Duodenal mucosa (tissue), 2 donors: Measurements from ENCODE around the gene CLEC16A.
"Not testable (repeated sequence)": the region's sequence is repeated elsewhere in the genome, so short reads cannot be mapped to it uniquely, and the experiment has no call there.

Experiments
- H3K27ac ChIP-seq: one replicate; pipeline ENCODE4 v1.7.0; 2013; ENCODE audit warnings: low read depth, low read length
- H3K27me3 ChIP-seq, 2 donors: one replicate each; pipeline ENCODE4 v1.7.0; 2013; ENCODE audit warnings: low read length in 2 of 2, control low read depth in 1 of 2; ENCODE audit not compliant: insufficient read depth in 2 of 2, control insufficient read depth in 1 of 2
- H3K36me3 ChIP-seq, 2 donors: one replicate each; pipeline ENCODE4 v1.7.0; 2013; ENCODE audit warnings: low read length in 2 of 2, control low read depth in 1 of 2; ENCODE audit not compliant: insufficient read depth in 2 of 2, control insufficient read depth in 1 of 2
- H3K4me1 ChIP-seq, 2 donors: one replicate each; pipeline ENCODE4 v1.7.0; 2013; ENCODE audit warnings: low read length in 2 of 2, control low read depth in 1 of 2; ENCODE audit not compliant: insufficient read depth in 2 of 2, control insufficient read depth in 1 of 2
- H3K4me3 ChIP-seq, 2 donors: one replicate each; pipeline ENCODE4 v1.7.0; 2013; ENCODE audit warnings: low read length in 2 of 2, low read depth in 1 of 2
- H3K9ac ChIP-seq, 2 donors: one replicate each; pipeline ENCODE4 v1.7.0; 2013; ENCODE audit warnings: low read length in 2 of 2, low read depth in 1 of 2
- H3K9me3 ChIP-seq, 2 donors: one replicate each; pipeline ENCODE4 v1.7.0; 2013; ENCODE audit warnings: low read length in 2 of 2, control low read depth in 1 of 2; ENCODE audit not compliant: control insufficient read depth in 1 of 2

Gene CLEC16A

DNA sequence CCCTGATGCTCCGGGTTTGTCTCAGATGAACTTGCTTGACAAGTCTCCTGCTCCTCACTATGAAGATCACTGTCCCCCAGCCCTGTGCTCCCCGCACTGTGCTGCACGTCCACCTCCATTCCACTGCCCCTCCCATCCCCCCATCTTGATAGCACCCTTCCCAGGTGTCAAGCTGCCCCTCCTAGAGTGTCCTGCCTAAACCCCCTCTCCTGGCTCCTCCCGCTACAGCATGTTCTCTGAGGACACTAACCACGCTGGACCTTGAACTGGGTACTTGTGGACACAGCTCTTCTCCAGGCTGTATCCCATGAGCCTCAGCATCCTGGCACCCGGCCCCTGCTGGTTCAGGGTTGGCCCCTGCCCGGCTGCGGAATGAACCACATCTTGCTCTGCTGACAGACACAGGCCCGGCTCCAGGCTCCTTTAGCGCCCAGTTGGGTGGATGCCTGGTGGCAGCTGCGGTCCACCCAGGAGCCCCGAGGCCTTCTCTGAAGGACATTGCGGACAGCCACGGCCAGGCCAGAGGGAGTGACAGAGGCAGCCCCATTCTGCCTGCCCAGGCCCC is 20.6 kb upstream of the CLEC16A start:
- Histone ChIP-seq H3K4me1 (peaks cover 1 to 6% of the 10 kb centered on the region in 2 donors), H3K36me3 (peaks cover 39 to 61% of the 10 kb centered on the region in 2 donors), H3K9me3 (no peaks in the 10 kb centered on the region), H3K27ac (no peak overlapping the region), H3K9ac (no peak overlapping the region), H3K4me3 (no peak overlapping the region), H3K27me3 (no peaks in the 10 kb centered on the region)

DNA sequence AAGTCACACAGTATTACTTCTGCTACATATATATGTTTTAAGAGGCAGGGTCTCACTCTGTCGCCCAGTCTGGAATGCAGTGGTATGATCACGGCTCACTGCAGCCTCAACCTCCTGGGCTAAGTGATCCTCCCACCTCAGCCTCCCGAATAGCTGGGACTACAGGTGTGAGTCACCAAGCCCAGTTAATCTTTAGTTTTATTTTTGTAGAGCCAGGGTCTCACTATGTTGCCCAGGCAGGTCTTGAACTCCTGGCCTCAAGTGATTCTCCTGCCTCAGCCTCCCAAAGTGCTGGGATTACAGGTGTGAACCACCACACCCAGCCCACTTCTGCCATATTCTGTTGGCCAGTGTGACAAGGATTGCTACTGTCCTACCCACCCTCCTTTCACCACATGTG is 19.1 kb upstream of the CLEC16A start:
- H3K4me3 ChIP-seq, H3K4me1 ChIP-seq, H3K9me3 ChIP-seq, H3K27me3 ChIP-seq, H3K27ac ChIP-seq, H3K9ac ChIP-seq: not testable (repeated sequence)
- peaks cover 43 to 76% of the 10 kb centered on the region in 2 donors for H3K36me3 ChIP-seq

- H3K9me3 ChIP-seq: no peaks in the 10 kb centered on the region
- no peak overlapping the region for H3K4me3 ChIP-seq
- H3K27me3 ChIP-seq: no peaks in the 10 kb centered on the region
- peaks cover 0 to 5% of the 10 kb centered on the region in 2 donors for H3K4me1 ChIP-seq
- no peak overlapping the region for H3K9ac ChIP-seq
- no peak overlapping the region for H3K27ac ChIP-seq
- H3K36me3 ChIP-seq: peaks cover 43 to 82% of the 10 kb centered on the region in 2 donors
These were observed 18.3 kb upstream of the CLEC16A start for GRCh38 chr16:10926094-10926493.

DNA sequence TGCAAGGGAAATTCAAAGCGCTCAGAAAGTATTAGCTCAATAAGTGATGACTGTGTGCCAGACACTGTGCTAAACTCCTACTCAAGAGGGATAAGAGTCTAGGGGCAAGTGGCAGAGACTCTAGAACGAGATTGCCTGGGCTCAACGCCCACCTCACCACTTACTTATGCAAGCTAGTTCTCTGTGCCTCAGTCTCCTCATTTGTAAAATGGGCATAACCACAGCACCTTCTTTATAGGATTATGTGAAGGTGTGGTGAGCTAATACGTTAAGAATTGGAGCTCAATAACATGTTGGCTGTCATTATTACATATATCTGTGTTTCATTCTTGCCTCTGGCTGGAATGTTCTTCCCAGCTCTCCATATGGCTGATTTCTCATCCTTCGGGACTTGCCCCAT is 17.5 kb upstream of the CLEC16A start:
- Histone ChIP-seq H3K36me3 (peaks cover 35 to 83% of the 10 kb centered on the region in 2 donors), H3K9me3 (no peaks in the 10 kb centered on the region), H3K9ac (no peak overlapping the region), H3K27ac (no peak overlapping the region), H3K4me3 (no peak overlapping the region), H3K27me3 (no peaks in the 10 kb centered on the region), H3K4me1 (no peaks in the 10 kb centered on the region)

- Histone ChIP-seq H3K4me3 (no peak overlapping the region), H3K27ac (no peak overlapping the region), H3K27me3 (no peaks in the 10 kb centered on the region), H3K36me3 (peaks cover 32 to 81% of the 10 kb centered on the region in 2 donors), H3K4me1 (no peaks in the 10 kb centered on the region), H3K9ac (no peak overlapping the region), H3K9me3 (no peaks in the 10 kb centered on the region)
These were observed 16.8 kb upstream of the CLEC16A start for GRCh38 chr16:10927497-10928112.

- H3K4me3 ChIP-seq, H3K9ac ChIP-seq, H3K9me3 ChIP-seq, H3K4me1 ChIP-seq, H3K27ac ChIP-seq, H3K27me3 ChIP-seq: not testable (repeated sequence)
- peaks cover 29 to 78% of the 10 kb centered on the region in 2 donors for H3K36me3 ChIP-seq
These were observed 15.3 kb upstream of the CLEC16A start for GRCh38 chr16:10929097-10929496.

- Histone ChIP-seq H3K27me3 (no peaks in the 10 kb centered on the region), H3K4me3 (no peak overlapping the region), H3K9me3 (no peaks in the 10 kb centered on the region), H3K4me1 (peaks cover 10% of the 10 kb centered on the region in 2 donors), H3K36me3 (peaks cover 22 to 71% of the 10 kb centered on the region in 2 donors), H3K27ac (no peak overlapping the region), H3K9ac (no peak overlapping the region)
These were observed 14.3 kb upstream of the CLEC16A start for GRCh38 chr16:10929853-10930754.

DNA sequence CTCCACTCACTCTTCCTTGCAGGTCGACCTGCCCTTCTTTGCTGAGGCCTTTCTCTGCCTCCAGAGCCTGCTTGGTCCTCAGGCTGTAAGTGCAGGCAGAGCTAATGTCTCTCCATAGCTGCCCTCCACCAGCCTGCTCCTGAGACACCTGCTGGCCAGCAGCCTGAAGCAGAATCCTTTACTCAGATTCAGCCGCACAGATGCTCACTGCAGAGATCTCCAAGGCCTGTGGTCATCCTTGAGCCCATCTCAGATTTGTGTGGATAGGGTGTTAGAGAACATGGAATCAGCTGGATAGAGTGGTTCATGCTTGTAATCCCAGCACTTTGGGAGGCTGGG is 13.6 kb upstream of the CLEC16A start:
- Histone ChIP-seq H3K36me3 (peaks cover 20 to 65% of the 10 kb centered on the region in 2 donors), H3K9me3 (no peaks in the 10 kb centered on the region), H3K9ac (no peak overlapping the region), H3K27ac (no peak overlapping the region), H3K4me3 (no peak overlapping the region), H3K27me3 (no peaks in the 10 kb centered on the region), H3K4me1 (peaks cover 16% of the 10 kb centered on the region in 2 donors)

DNA sequence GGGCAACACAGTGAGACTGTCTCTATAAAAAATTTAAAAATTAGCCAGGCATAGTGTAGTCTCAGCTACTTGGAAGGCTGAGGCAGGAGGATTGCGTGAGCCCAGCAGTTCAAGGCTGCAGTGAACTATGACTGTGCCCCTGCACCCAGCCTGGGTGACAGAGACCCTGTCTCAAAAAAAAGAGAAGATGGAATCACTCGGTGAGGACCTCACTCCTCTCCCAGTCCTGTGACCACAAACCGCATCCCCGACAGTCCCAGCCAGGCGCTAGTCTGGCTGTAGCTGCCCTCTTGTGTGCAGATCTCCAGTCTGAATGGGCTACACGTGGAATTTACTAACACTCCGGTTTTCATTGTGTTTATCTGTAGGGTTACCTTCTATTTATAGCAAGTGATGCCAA is 13.2 kb upstream of the CLEC16A start:
- peaks cover 18 to 20% of the 10 kb centered on the region in 2 donors for H3K4me1 ChIP-seq
- no peaks in the 10 kb centered on the region for H3K9me3 ChIP-seq
- no peaks in the 10 kb centered on the region for H3K27me3 ChIP-seq
- no peak overlapping the region for H3K27ac ChIP-seq
- H3K9ac ChIP-seq: no peak overlapping the region
- peaks cover 16 to 61% of the 10 kb centered on the region in 2 donors for H3K36me3 ChIP-seq
- H3K4me3 ChIP-seq: no peak overlapping the region

DNA sequence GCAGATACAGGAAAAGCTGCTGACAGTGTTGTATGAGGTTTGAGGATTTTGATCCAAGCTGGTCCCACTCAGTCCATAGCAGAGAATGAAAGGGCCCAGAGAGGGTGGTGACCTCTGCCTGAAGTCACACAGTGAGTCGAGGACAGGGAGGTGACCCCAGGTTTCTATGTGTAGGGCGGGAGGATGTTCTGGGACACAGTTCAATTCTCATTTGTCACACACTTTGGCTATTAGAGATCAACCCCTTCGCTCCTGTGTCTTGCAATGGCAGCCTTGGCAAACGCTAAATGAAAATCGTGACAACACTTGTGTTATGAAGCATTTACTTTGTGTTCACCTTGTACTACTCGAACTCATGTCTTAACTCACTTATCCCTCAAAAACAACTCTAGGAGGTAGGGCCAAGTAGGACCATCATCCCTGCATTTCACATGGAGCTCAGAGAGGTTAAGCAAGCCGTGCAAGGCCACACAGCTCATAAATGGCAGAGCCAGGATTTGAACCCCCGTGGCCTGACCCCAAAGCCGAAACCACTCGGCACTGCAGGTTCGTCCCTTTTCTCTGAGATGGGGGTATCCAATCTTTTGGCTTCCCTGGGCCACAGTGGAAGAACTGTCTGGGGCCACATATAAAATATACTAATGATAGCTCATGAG is 12.3 kb upstream of the CLEC16A start:
- no peak overlapping the region for H3K27ac ChIP-seq

More for the DNA sequence above, 12.3 kb upstream of the CLEC16A start:
- Histone ChIP-seq H3K27me3 (no peaks in the 10 kb centered on the region), H3K4me1 (peaks cover 28% of the 10 kb centered on the region in 2 donors), H3K9ac (no peak overlapping the region), H3K36me3 (peaks cover 11 to 54% of the 10 kb centered on the region in 2 donors), H3K4me3 (no peak overlapping the region), H3K9me3 (no peaks in the 10 kb centered on the region)
